Right lobe of liver (tissue), 4 donors: ENCODE measurements around the gene KDM4C.

Source experiments
- POLR2A ChIP-seq: fragments of 450-650 bp; IDR thresholded peaks from one replicate; pipeline ENCODE4 v1.6.1; 2017; ENCODE audit warnings: antibody characterized with exemption, mild to moderate bottlenecking
- TF ChIP-seq, protein P1 (sequence below), 4 donors: fragments of 200-600 bp in 3 of 4; fragments of 450-650 bp in 1 of 4; IDR thresholded peaks; one replicate each; pipeline versions ENCODE4 v1.5.1 to v1.8.0; 2016 to 2022; ENCODE audit warnings: antibody characterized with exemption in 4 of 4, mild to moderate bottlenecking in 2 of 4
- donor health status: DM: no; HTN: no; CAD: no.
- donor health status: DM: no; HTN: no; CAD: no.
- donor health status: DM: no; HTN: yes; CAD: no.

DNA sequence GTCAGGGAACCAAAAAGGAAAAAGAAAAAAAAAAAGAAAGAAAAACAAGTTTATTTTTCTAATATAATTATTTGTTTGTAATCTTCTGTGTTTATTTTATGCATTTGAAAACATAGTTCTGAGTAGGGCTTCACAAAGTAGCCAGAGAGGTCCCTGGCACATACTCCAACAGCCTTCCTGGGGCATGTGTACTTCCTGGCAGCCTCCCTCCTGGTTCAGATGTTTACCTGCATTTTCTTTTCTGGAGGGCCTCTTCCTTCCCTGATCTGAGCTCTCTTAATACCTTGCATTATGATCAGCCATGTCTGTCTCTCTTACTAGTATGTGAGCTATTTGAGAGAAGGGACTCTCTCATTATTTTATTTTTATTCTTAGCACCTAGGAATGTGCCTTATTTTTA lies 361.8 kb downstream of the KDM4C start:
- TF ChIP-seq, protein P1, sequence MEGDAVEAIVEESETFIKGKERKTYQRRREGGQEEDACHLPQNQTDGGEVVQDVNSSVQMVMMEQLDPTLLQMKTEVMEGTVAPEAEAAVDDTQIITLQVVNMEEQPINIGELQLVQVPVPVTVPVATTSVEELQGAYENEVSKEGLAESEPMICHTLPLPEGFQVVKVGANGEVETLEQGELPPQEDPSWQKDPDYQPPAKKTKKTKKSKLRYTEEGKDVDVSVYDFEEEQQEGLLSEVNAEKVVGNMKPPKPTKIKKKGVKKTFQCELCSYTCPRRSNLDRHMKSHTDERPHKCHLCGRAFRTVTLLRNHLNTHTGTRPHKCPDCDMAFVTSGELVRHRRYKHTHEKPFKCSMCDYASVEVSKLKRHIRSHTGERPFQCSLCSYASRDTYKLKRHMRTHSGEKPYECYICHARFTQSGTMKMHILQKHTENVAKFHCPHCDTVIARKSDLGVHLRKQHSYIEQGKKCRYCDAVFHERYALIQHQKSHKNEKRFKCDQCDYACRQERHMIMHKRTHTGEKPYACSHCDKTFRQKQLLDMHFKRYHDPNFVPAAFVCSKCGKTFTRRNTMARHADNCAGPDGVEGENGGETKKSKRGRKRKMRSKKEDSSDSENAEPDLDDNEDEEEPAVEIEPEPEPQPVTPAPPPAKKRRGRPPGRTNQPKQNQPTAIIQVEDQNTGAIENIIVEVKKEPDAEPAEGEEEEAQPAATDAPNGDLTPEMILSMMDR (IDR thresholded peaks at IDR 0.05): no peak
- TF ChIP-seq POLR2A: no peak
